Osteoblast (primary cell): ENCODE data around the gene SORCS2. TPM values are rescaled to one million over a fixed set of nuclear protein-coding genes. Genes with fewer than 3 reads are reported as not detected.
A peak's percentile ranks its signal among the peaks of the same experiment; 100 is the strongest.

Experiments used
- DNase-seq: peaks from one replicate; pipeline ENCODE4 v3.0.0; 2011; ENCODE audit warnings: low spot score, mixed read lengths; ENCODE audit not compliant: insufficient read length; ENCODE audit errors: missing footprints
- H2AFZ ChIP-seq: 2 replicates; pipeline ENCODE4 v1.6.0; 2011; ENCODE audit warnings: mild to moderate bottlenecking, low read length
- H3K27ac ChIP-seq: 2 replicates; pipeline ENCODE4 v1.5.1; 2011; ENCODE audit warnings: mild to moderate bottlenecking, low read depth, low read length, moderate library complexity
- H3K27me3 ChIP-seq: 2 replicates; pipeline ENCODE4 v1.6.0; 2012; ENCODE audit warnings: mild to moderate bottlenecking, control low read depth, inconsistent platforms, low read length, moderate library complexity; ENCODE audit not compliant: insufficient read depth
- H3K36me3 ChIP-seq: 2 replicates; pipeline ENCODE4 v1.5.1; 2011; ENCODE audit warnings: mild to moderate bottlenecking, low read length, control low read depth, moderate library complexity; ENCODE audit not compliant: insufficient read depth
- H3K4me1 ChIP-seq: 2 replicates; pipeline ENCODE4 v1.5.1; 2011; ENCODE audit warnings: mild to moderate bottlenecking, low read length, control low read depth, moderate library complexity; ENCODE audit not compliant: insufficient read depth
- H3K4me2 ChIP-seq: 2 replicates; pipeline ENCODE4 v1.6.0; 2011; ENCODE audit warnings: mild to moderate bottlenecking, low read length; ENCODE audit not compliant: insufficient read depth
- H3K4me3 ChIP-seq: fragments of 200-600 bp; sonication (generic); 3 replicates; pipeline ENCODE4 v1.5.1; 2012; ENCODE audit warnings: mild to moderate bottlenecking, low read length, inconsistent platforms; ENCODE audit not compliant: insufficient read depth
- H3K79me2 ChIP-seq: 2 replicates; pipeline ENCODE4 v1.6.0; 2012; ENCODE audit warnings: mild to moderate bottlenecking, low read length, control low read depth, inconsistent platforms; ENCODE audit not compliant: insufficient read depth
- H3K9me3 ChIP-seq: 2 replicates; pipeline ENCODE4 v1.5.1; 2011; ENCODE audit warnings: low read depth, low read length, control low read depth
- H4K20me1 ChIP-seq: 2 replicates; pipeline ENCODE4 v1.6.0; 2012; ENCODE audit warnings: mild to moderate bottlenecking, low read length, control low read depth; ENCODE audit not compliant: insufficient read depth
- total RNA-seq: library from RNA; depleted of rRNA; stranded (reverse); fragments of >200 nt; gene quantifications from 2 replicates; pipeline ENCODE4 v1.2.3, GENCODE V29; 2012
- TF ChIP-seq, protein P1 (sequence below): IDR thresholded peaks from 2 replicates; pipeline ENCODE4 v1.5.1; 2011; ENCODE audit warnings: mild to moderate bottlenecking, low read depth, low read length, moderate library complexity; ENCODE audit errors: extremely low read depth

SORCS2 gene
- total RNA-seq, 1 donor, result 9.0 TPM

DNA sequence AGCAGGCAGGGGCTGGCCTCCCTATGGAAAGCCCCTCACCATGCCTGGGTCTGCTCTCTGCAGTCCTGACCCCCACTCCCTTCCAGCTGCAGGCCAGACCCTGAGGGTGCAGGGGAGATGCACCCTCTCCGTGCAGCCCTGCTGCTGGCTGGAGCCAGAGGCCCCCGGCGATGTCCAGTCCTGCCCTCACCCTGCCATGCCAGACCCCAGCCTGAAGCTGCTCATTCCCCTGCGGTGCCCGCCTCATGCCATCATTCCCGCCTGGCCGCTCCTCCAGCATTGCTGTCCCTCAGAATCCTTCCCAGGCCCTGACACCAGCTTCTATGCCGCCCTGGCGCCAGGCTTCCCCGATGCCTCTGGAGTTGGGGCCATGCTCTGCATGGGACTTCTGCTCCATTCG lies 72.4 kb downstream of the SORCS2 start:
- Histone ChIP-seq H2AFZ (no peak overlapping the region), H3K4me1 (peaks cover 7% of the 10 kb centered on the region), H3K79me2 (no peaks in the 10 kb centered on the region), H3K4me3 (no peak overlapping the region), H4K20me1 (no peaks in the 10 kb centered on the region), H3K4me2 (no peak overlapping the region), H3K9me3 (no peaks in the 10 kb centered on the region), H3K36me3 (no peaks in the 10 kb centered on the region), H3K27ac (no peak overlapping the region), H3K27me3 (peaks cover 19% of the 10 kb centered on the region)
- TF ChIP-seq, protein P1, sequence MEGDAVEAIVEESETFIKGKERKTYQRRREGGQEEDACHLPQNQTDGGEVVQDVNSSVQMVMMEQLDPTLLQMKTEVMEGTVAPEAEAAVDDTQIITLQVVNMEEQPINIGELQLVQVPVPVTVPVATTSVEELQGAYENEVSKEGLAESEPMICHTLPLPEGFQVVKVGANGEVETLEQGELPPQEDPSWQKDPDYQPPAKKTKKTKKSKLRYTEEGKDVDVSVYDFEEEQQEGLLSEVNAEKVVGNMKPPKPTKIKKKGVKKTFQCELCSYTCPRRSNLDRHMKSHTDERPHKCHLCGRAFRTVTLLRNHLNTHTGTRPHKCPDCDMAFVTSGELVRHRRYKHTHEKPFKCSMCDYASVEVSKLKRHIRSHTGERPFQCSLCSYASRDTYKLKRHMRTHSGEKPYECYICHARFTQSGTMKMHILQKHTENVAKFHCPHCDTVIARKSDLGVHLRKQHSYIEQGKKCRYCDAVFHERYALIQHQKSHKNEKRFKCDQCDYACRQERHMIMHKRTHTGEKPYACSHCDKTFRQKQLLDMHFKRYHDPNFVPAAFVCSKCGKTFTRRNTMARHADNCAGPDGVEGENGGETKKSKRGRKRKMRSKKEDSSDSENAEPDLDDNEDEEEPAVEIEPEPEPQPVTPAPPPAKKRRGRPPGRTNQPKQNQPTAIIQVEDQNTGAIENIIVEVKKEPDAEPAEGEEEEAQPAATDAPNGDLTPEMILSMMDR, result no peak
- DNase-seq, result no peak

GRCh38 chr4:7266525-7267292 lies 74.4 kb downstream of the SORCS2 start:
- TF ChIP-seq, protein P1, result no peak
- Histone ChIP-seq H4K20me1 (no peaks in the 10 kb centered on the region), H3K4me1 (peaks cover 7% of the 10 kb centered on the region), H3K4me3 (peak overlapping the region; percentile 18), H3K36me3 (no peaks in the 10 kb centered on the region), H3K4me2 (no peak overlapping the region), H3K27me3 (peaks cover 5% of the 10 kb centered on the region), H3K79me2 (no peaks in the 10 kb centered on the region), H2AFZ (no peak overlapping the region), H3K27ac (peak overlapping the region; percentile 37), H3K9me3 (peaks cover 3% of the 10 kb centered on the region)
- DNase-seq, result peak; percentile 99

DNA sequence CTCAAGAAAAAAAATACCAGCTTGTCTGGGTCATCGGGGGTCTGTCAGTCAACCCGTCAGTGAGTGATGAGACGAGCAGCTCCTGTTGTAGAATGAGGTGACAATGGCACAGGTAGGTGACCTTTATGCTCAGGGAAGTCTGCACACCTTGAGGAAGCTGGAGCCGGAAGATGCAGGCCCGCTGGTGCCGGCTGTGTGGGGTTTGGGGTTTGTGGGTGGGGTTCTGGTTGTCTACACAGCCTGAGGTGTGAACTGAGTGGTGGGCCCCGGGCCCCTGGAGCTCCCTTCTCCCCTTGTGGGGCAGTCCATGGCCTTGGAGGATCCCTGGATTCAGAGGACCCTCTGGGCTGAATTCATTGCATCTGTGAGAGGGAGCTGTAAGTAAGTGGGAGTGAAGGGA lies 75.5 kb downstream of the SORCS2 start:
- DNase-seq, result no peak
- H3K79me2 ChIP-seq, result no peaks in the 10 kb centered on the region
- TF ChIP-seq, protein P1, result no peak
- H2AFZ ChIP-seq, result no peak overlapping the region
- H3K27me3 ChIP-seq, result peaks cover 5% of the 10 kb centered on the region
- peaks cover 3% of the 10 kb centered on the region for H3K9me3 ChIP-seq
- H3K4me3 ChIP-seq, result no peak overlapping the region
- no peaks in the 10 kb centered on the region for H4K20me1 ChIP-seq
- no peak overlapping the region for H3K4me2 ChIP-seq
- peaks cover 7% of the 10 kb centered on the region for H3K4me1 ChIP-seq
- no peak overlapping the region for H3K27ac ChIP-seq
- H3K36me3 ChIP-seq, result no peaks in the 10 kb centered on the region

DNA sequence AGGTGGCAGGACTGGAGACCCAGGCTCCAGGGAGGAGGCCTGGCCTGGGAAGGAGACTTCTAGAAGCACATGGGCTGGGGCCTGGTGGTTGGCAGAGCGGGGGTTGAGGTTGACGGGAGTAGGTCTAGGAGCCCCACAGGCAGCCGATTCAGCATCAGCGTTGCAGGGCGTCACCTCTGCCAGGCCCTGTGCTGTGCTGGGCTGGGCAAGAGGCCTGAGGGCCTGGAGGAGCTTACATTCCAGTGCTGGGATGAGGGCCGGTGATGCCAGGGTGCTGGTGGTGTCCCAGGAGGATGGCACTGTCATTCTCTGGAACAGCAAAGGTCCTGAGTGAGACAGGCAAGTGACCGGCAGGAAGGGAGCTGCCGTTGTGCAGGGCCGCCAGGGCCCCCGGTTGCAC lies 76.6 kb downstream of the SORCS2 start:
- Histone ChIP-seq H3K27ac (no peak overlapping the region), H3K4me2 (no peak overlapping the region), H3K27me3 (peaks cover 11% of the 10 kb centered on the region), H3K79me2 (no peaks in the 10 kb centered on the region), H3K9me3 (peaks cover 3% of the 10 kb centered on the region), H3K4me1 (peaks cover 7% of the 10 kb centered on the region), H2AFZ (no peak overlapping the region), H3K36me3 (no peaks in the 10 kb centered on the region), H3K4me3 (no peak overlapping the region), H4K20me1 (no peaks in the 10 kb centered on the region)
- DNase-seq, result no peak
- TF ChIP-seq, protein P1, result no peak
